MCF 10A (cell line): ENCODE measurements around the gene NAALAD2. TPM values are rescaled to one million over a fixed set of nuclear protein-coding genes. Genes with fewer than 3 reads are reported as not detected.

Source experiments
- BruUV-seq: library from RNA; stranded (reverse); fragments of 400-500 nt; replicated peaks from 2 replicates; lab custom pipeline; 2021; lab: Mats Ljungman, UMichigan
- CTCF ChIA-PET: fragments of 300-600 bp; sonication (Branson Sonifier 250); formaldehyde crosslinking; extraction: SDS; loops from one replicate; lab custom pipeline; 2021; ENCODE audit warnings: antibody characterized with exemption, inconsistent platforms; lab: Yijun Ruan, JAX
- POLR2A ChIA-PET: fragments of 300-600, 350-650 bp; sonication (Branson Sonifier 250); formaldehyde crosslinking; extraction: SDS; loops from one replicate; lab custom pipeline; 2020; ENCODE audit warnings: antibody characterized with exemption, inconsistent platforms; lab: Yijun Ruan, JAX
- DNase-seq: peaks from one replicate; pipeline ENCODE4 v3.0.0-alpha.2; 2018; ENCODE audit not compliant: unreplicated experiment
- H3K27ac Mint-ChIP-seq: one replicate; pipeline ENCODE4 v1.8.0; 2022; ENCODE audit warnings: mild to moderate bottlenecking, low read depth, mixed read lengths; ENCODE audit not compliant: unreplicated experiment
- H3K27me3 Mint-ChIP-seq: one replicate; pipeline ENCODE4 v1.8.0; 2022; ENCODE audit warnings: mixed read lengths; ENCODE audit not compliant: insufficient read depth, unreplicated experiment
- H3K36me3 Mint-ChIP-seq: one replicate; pipeline ENCODE4 v1.8.0; 2022; ENCODE audit warnings: mild to moderate bottlenecking, moderate library complexity, mixed read lengths; ENCODE audit not compliant: insufficient read depth, unreplicated experiment
- H3K4me1 Mint-ChIP-seq: one replicate; pipeline ENCODE4 v1.8.0; 2022; ENCODE audit warnings: mixed read lengths; ENCODE audit not compliant: insufficient read depth, unreplicated experiment
- H3K4me3 Mint-ChIP-seq: one replicate; pipeline ENCODE4 v1.8.0; 2022; ENCODE audit warnings: mild to moderate bottlenecking, moderate library complexity, mixed read lengths; ENCODE audit not compliant: unreplicated experiment
- H3K9me3 Mint-ChIP-seq: one replicate; pipeline ENCODE4 v1.8.0; 2022; ENCODE audit warnings: mixed read lengths; ENCODE audit not compliant: unreplicated experiment
- intact Hi-C: fragments of 100-400 bp; cut with micrococcal nuclease; formaldehyde crosslinking; loops from 2 replicates; pipeline ENCODE4 v1.14.1; 2022
- total RNA-seq: library from RNA; stranded (reverse); gene quantifications from 2 replicates; pipeline ENCODE4 v1.2.3, GENCODE V29; 2022
- TF ChIP-seq, protein P1 (sequence below): fragments of 200-600 bp; IDR thresholded peaks from one replicate; pipeline ENCODE4 v1.8.0; 2022; ENCODE audit warnings: antibody characterized with exemption, mild to moderate bottlenecking; ENCODE audit not compliant: unreplicated experiment

Gene NAALAD2
- total RNA-seq, 1 experiment from 2014 or later: not detected

- intact Hi-C loops: no loop called here
- TF ChIP-seq, protein P1, sequence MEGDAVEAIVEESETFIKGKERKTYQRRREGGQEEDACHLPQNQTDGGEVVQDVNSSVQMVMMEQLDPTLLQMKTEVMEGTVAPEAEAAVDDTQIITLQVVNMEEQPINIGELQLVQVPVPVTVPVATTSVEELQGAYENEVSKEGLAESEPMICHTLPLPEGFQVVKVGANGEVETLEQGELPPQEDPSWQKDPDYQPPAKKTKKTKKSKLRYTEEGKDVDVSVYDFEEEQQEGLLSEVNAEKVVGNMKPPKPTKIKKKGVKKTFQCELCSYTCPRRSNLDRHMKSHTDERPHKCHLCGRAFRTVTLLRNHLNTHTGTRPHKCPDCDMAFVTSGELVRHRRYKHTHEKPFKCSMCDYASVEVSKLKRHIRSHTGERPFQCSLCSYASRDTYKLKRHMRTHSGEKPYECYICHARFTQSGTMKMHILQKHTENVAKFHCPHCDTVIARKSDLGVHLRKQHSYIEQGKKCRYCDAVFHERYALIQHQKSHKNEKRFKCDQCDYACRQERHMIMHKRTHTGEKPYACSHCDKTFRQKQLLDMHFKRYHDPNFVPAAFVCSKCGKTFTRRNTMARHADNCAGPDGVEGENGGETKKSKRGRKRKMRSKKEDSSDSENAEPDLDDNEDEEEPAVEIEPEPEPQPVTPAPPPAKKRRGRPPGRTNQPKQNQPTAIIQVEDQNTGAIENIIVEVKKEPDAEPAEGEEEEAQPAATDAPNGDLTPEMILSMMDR: no peak
- CTCF ChIA-PET: no interaction called here
- Mint-ChIP-seq H3K36me3 (no peaks in the 10 kb centered on the region), H3K4me1 (no peaks in the 10 kb centered on the region), H3K27me3 (peaks cover 67% of the 10 kb centered on the region), H3K4me3 (no peak overlapping the region), H3K9me3 (no peaks in the 10 kb centered on the region), H3K27ac (no peak overlapping the region)
- no TSS peak for BruUV-seq
- POLR2A ChIA-PET: no interaction called here
- DNase-seq: no peak
These were observed 34.1 kb downstream of the NAALAD2 start for GRCh38 chr11:90168571-90168970.

GRCh38 chr11:90171359-90171758 lies 36.9 kb downstream of the NAALAD2 start:
- intact Hi-C loops: no loop called here
- TF ChIP-seq, protein P1: no peak
- ChIA-PET CTCF (no interaction called here), POLR2A (no interaction called here)
- Mint-ChIP-seq H3K4me3 (no peak overlapping the region), H3K4me1 (no peaks in the 10 kb centered on the region), H3K9me3 (no peaks in the 10 kb centered on the region), H3K27ac (no peak overlapping the region), H3K27me3 (peaks cover 54% of the 10 kb centered on the region), H3K36me3 (no peaks in the 10 kb centered on the region)
- BruUV-seq: no TSS peak
- no peak for DNase-seq

DNA sequence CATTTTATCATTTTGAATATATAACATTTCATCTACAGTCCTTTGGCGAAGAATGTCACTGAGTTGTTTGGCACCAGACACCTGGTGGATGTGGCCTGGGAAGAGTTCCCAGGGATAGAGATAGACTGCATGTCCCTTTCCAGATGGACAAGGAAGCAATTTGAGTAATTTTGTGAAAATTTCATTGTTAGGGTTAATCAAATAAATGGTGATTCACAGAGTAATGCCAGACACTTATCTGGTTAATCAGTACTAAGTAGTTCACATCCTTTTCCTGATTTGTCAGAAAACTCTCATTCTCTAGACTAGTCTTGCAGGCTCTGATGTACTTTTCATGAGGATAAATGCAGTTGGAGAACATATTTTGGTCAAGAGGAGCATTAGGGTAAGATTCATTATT lies 41.6 kb downstream of the NAALAD2 start:
- no peak overlapping the region for H3K27ac Mint-ChIP-seq
- H3K4me3 Mint-ChIP-seq: no peak overlapping the region
- no peaks in the 10 kb centered on the region for H3K4me1 Mint-ChIP-seq
- H3K36me3 Mint-ChIP-seq: no peaks in the 10 kb centered on the region
- no peak for DNase-seq
- ChIA-PET CTCF (interaction anchor here (1.0 kb wide), 1 partner anchor 8 kb away, joined by 3 read pairs; no protein-coding TSS in a partner anchor), POLR2A (no interaction called here)
- TF ChIP-seq, protein P1: no peak
- no peaks in the 10 kb centered on the region for H3K9me3 Mint-ChIP-seq
- intact Hi-C loops: no loop called here
- no TSS peak for BruUV-seq
- peaks cover 38% of the 10 kb centered on the region for H3K27me3 Mint-ChIP-seq

- H3K27me3 Mint-ChIP-seq: peaks cover 14% of the 10 kb centered on the region
- no peak overlapping the region for H3K27ac Mint-ChIP-seq
- BruUV-seq: no TSS peak
- H3K36me3 Mint-ChIP-seq: no peaks in the 10 kb centered on the region
- H3K4me1 Mint-ChIP-seq: no peaks in the 10 kb centered on the region
- no peak for DNase-seq
- ChIA-PET CTCF (interaction anchor here (1.2 kb wide), 1 partner anchor 26 kb away, joined by 8 read pairs; no protein-coding TSS in a partner anchor), POLR2A (no interaction called here)
- no peak overlapping the region for H3K4me3 Mint-ChIP-seq
- intact Hi-C loops: no loop called here
- TF ChIP-seq, protein P1: no peak
- H3K9me3 Mint-ChIP-seq: no peaks in the 10 kb centered on the region
These were observed 44.3 kb downstream of the NAALAD2 start for GRCh38 chr11:90178751-90179150.
